Loucy (cell line): ENCODE data around the gene GRB2.

ENCODE experiments used
- EZH2phosphoT487 ChIP-seq: fragments of 200-600 bp; IDR thresholded peaks from 2 replicates; pipeline ENCODE4 v1.6.1; 2018; ENCODE audit warnings: antibody characterized with exemption, mild to moderate bottlenecking, moderate library complexity, borderline replicate concordance
- TF ChIP-seq, protein P1 (sequence below): fragments of 200-600 bp; sonication (generic); conservative IDR thresholded peaks from 2 replicates; pipeline ENCODE4 v1.5.1; 2014; ENCODE audit warnings: mild to moderate bottlenecking, antibody characterized with exemption, low read length

DNA sequence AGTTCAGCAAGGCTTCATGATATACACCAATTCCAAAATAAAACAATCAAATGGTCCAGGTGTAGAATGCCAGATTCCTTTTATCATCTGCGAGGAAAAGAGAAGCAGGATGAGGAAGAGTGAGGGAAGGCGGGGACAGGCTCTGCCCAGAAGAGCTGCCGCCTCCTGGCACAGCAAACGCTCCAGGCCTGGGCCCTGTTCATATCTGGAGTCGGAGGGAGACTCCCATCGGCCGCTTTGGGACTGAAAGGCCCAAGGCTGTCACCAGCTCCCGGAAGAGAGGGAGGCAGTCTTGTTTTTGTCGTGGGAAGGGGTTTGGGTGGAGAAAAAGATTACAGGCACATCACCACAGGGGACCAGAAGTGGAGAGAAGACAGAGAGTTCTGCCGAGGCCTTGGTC, 87.3 kb downstream of the GRB2 start:
- no peak for TF ChIP-seq EZH2phosphoT487
- TF ChIP-seq, protein P1, sequence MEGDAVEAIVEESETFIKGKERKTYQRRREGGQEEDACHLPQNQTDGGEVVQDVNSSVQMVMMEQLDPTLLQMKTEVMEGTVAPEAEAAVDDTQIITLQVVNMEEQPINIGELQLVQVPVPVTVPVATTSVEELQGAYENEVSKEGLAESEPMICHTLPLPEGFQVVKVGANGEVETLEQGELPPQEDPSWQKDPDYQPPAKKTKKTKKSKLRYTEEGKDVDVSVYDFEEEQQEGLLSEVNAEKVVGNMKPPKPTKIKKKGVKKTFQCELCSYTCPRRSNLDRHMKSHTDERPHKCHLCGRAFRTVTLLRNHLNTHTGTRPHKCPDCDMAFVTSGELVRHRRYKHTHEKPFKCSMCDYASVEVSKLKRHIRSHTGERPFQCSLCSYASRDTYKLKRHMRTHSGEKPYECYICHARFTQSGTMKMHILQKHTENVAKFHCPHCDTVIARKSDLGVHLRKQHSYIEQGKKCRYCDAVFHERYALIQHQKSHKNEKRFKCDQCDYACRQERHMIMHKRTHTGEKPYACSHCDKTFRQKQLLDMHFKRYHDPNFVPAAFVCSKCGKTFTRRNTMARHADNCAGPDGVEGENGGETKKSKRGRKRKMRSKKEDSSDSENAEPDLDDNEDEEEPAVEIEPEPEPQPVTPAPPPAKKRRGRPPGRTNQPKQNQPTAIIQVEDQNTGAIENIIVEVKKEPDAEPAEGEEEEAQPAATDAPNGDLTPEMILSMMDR: no peak
